Adrenal gland (tissue), 5 donors: ENCODE results near the gene DNHD1.

Experiments
- POLR2A ChIP-seq, 2 donors: fragments of 450-650 bp; IDR thresholded peaks; one replicate each; pipeline ENCODE4 v1.6.1; 2017; ENCODE audit warnings: antibody characterized with exemption in 2 of 2, mild to moderate bottlenecking in 2 of 2, moderate library complexity in 1 of 2
- TF ChIP-seq, protein P1 (sequence below), 6 experiments: fragments of 450-650 bp in 4 of 6; fragments of 200-600 bp in 2 of 6; sonication (generic) in 1 of 6; IDR thresholded peaks; 1 replicate in 5 of 6; 2 replicates in 1 of 6; pipeline versions ENCODE4 v1.5.1 to v1.8.0; 2016 to 2021; ENCODE audit warnings: antibody characterized with exemption in 6 of 6, mild to moderate bottlenecking in 2 of 6, moderate library complexity in 1 of 6
- donor health status: DM: no; HTN: no; CAD: no.

DNA sequence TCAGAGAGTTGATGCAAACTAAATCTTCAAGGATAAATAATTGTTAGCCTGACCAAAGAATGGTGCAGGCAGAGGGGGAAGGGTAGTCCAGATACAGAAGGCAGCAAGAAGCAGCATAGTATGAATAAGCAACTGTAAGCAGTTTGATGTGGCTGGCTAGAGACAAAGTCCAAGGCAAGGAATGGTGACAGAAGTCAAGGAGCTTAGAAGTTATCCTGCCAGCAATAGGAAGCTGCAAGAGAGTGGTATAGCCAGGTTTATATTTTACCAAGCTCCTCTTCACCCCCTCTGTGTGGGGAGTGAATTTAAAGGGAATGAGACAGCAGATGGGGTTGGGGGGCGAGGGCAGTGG, 38.0 kb upstream of the DNHD1 start:
- TF ChIP-seq, protein P1, sequence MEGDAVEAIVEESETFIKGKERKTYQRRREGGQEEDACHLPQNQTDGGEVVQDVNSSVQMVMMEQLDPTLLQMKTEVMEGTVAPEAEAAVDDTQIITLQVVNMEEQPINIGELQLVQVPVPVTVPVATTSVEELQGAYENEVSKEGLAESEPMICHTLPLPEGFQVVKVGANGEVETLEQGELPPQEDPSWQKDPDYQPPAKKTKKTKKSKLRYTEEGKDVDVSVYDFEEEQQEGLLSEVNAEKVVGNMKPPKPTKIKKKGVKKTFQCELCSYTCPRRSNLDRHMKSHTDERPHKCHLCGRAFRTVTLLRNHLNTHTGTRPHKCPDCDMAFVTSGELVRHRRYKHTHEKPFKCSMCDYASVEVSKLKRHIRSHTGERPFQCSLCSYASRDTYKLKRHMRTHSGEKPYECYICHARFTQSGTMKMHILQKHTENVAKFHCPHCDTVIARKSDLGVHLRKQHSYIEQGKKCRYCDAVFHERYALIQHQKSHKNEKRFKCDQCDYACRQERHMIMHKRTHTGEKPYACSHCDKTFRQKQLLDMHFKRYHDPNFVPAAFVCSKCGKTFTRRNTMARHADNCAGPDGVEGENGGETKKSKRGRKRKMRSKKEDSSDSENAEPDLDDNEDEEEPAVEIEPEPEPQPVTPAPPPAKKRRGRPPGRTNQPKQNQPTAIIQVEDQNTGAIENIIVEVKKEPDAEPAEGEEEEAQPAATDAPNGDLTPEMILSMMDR (IDR thresholded peaks at IDR 0.05): no peak
- no peak for TF ChIP-seq POLR2A (IDR thresholded peaks at IDR 0.05)
